Measurements from ENCODE around the gene MAD2L2.

The MAD2L2 gene

DNA sequence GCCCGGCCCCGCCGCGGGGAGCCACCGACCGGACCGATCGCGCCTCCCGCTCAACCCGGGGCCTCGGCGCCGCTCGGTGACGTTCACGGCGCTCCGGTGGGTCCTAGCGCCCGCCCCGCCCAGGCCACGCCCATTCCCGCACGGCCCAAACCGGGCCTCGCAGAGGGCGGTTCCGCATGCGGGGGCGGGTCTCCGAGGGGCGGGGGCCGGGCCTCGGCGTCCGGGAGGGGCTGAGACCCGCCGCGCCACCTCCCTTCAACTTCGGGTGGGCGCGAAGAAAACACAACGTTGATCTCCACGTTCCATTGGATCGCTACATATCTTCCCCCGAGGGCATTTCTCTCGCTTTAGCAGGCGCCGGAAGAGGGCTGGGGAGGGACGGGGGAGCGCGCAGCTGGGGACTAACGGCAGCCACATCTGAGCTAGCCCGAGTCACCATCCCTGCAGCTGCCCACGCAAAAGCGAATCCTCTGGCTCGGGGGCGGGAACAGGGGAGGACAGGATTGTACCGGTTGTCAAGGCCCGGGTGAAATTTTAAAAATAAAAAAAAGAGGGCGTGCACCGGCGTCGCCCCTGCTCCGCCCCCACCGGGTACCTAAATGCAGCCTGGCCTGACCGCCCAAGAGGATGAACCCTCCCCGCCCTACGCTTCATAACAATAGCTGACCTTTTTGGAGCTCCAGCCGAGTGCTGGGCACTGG lies at the start of gene MAD2L2:
Gene MAD2L2, minus strand, starts transcription at position 78 of the 701 bp plus-strand sequence. CDS start 547 bp downstream, outside the sequence.
- DNase-seq (ENCODE audit: low spot score) = peak; percentile 90

DNA sequence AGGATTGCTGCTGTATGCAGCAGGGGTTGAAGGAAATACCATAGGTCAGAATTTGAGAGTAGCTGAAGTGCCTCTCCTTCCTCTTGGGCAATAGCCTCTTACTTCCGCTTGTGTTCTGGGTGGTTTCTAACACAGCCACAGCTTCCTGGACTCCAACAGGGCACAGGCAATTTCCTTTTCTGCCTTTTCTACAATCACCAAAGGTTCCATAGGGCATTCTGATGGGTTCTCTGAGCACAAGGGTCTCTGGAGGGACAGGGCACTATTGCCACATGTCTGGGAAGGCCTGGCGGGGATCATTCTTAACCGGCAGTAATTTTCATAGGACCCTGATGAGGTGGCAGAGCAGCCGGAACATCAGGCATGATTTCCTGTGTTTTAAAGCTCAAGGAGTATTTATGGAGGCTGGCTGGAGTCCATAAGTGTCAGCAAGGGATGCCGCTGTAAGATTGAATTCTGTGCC lies 49.5 kb upstream of the MAD2L2 start:
- DNase-seq (ENCODE audit: low spot score) = peak; percentile 64

- DNase-seq (ENCODE audit: low spot score) = no peak
Observed at GRCh38 chr1:11729498-11730428, 48.8 kb upstream of the MAD2L2 start.

- DNase-seq (ENCODE audit: low spot score) = no peak
Observed at GRCh38 chr1:11729155-11729497, 48.2 kb upstream of the MAD2L2 start.

DNA sequence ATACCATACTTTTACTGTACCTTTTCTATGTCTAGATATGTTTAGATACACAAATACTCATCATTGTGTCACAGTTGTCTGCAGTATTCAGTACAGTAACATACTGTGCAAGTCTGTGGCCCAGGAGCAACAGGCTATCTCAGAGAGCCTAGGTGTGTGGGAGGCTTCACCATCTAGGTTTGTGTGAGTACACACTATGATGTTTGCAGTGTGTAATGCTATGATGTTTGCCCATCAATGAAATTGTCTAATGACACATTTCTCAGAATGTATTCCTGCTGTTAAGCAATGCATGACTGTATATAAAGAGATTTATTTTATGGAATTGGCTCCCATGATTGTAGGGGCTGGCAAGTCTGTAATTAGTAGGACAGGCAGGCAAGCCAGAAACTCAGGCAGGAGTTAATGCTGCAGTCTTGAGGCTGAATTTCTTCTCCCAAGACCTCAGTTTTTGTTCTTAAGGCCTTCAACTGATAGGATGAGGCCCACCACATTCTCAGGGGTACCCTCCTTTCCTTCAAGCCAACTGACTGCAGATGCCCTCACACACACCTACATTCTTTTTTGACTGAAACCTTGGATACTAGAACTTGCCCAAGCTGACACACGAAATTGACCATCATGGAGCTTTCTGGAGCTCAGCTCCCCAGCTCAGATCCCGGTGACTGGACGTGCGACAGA lies 47.3 kb upstream of the MAD2L2 start:
- no peak for DNase-seq (ENCODE audit: low spot score)

GRCh38 chr1:11727119-11727518 lies 46.2 kb upstream of the MAD2L2 start:
- DNase-seq (ENCODE audit: low spot score) = no peak

DNA sequence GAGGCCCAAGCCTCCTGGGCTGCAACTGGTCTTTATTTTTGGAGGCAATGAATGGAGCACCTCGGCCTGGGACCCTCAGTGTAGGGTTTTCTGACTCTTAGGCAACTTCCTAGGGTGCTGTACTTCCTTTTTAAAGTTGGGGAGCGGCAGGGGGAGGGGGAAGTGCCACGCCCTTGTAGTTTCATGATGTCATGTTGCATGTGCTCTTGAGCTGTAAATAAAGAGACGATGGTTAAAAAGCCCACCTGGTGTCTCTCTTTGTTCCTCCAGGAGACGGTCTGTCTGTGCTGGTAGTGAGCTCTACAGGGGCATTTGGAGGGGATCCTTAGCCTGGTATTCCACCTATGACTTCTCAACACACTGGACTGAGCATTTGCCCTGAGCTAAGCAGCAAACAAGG lies 44.7 kb upstream of the MAD2L2 start:
- no peak for DNase-seq (ENCODE audit: low spot score)

- no peak for DNase-seq (ENCODE audit: low spot score)
Observed at GRCh38 chr1:11722538-11722937, 41.6 kb upstream of the MAD2L2 start.

DNA sequence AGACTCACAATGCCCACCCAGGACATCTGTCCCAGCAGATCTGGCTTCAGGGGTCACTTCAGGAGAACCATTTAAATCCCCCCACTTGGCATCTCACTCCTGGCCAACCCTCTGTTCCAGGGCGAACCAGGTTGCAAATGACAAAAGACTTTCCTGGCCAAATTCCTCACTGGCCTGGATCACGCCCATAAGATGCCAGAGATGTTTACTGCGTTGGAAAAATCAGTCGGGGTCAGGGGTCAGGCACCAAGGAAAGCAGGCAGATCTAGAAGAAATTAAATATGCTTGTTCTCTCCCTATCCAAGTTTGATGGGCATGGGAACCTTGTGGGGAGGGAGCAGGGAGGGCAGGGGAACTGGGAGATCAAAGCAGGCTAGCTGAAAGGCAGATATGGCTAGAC lies 40.4 kb upstream of the MAD2L2 start:
- no peak for DNase-seq (ENCODE audit: low spot score)

GRCh38 chr1:11720525-11720924 lies 39.6 kb upstream of the MAD2L2 start:
- peak; percentile 69 for DNase-seq (ENCODE audit: low spot score)

- no peak for DNase-seq (ENCODE audit: low spot score)
Observed at GRCh38 chr1:11720033-11720376, 39.1 kb upstream of the MAD2L2 start.

GRCh38 chr1:11719313-11720032 lies 38.5 kb upstream of the MAD2L2 start:
- DNase-seq (ENCODE audit: low spot score) = peak; percentile 92

- no peak for DNase-seq (ENCODE audit: low spot score)
Observed at GRCh38 chr1:11714831-11715575, 34.1 kb upstream of the MAD2L2 start.

DNA sequence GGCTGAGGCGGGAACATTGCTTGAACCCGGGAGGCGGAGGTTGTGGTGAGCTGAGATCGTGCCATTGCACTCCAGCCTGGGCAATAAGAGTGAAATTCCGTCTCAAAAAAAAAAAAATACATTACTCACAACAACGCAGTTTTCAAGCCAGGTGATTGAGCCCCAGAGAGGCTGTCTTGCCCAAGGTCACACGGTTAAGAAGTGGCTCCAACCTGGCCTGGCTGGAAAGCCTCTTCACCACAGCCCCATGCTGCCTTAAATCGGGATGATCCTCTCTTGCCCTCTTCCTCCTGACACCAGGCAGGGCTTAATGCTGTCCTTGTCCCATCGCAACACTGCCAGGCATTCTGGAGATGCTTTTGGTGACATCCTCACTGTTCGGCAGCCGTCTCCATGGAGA lies 32.1 kb upstream of the MAD2L2 start:
- no peak for DNase-seq (ENCODE audit: low spot score)

GRCh38 chr1:11712285-11712684 lies 31.3 kb upstream of the MAD2L2 start:
- no peak for DNase-seq (ENCODE audit: low spot score)

GRCh38 chr1:11711490-11711889 lies 30.5 kb upstream of the MAD2L2 start:
- DNase-seq (ENCODE audit: low spot score) = no peak

GRCh38 chr1:11708554-11709350 lies 27.8 kb upstream of the MAD2L2 start:
- no peak for DNase-seq (ENCODE audit: low spot score)

DNA sequence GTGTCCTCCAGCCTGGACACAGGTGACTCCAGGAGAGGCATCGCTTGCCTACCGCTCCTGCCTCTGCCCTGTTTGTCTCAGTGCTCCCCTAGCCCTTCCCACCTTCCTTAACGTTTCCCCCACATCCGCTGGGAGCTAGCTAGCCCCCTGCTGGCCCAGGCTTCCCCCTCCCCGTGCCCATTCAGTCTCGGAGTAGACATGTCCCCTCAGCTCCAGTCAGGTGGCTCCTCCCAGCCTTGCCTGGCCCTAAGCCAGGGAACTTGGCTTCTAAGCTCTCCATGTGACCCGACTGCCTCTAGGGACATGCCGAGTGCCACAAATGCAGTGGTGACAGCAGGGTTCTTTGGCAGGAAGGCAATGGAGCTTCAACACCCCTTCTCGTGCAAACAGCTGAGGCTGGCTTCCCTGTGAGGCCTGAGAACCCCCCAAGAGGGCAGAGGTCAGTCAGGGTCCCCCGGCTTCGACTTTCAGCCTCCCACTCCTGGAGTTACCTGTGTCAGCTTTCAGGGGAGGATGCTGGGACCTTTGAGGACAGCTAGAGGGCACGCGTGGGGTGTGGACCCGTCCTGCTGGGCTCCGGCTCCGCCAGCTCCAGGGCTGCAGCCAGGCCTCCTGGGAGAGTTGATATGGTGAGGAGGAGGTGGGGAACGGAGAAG lies 26.8 kb upstream of the MAD2L2 start:
- peak; percentile 28 for DNase-seq (ENCODE audit: low spot score)

DNA sequence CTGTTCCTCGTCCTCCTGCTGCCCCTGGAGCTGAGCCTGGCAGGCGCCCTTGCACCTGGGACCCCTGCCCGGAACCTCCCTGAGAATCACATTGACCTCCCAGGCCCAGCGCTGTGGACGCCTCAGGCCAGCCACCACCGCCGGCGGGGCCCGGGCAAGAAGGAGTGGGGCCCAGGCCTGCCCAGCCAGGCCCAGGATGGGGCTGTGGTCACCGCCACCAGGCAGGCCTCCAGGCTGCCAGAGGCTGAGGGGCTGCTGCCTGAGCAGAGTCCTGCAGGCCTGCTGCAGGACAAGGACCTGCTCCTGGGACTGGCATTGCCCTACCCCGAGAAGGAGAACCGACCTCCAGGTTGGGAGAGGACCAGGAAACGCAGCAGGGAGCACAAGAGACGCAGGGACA lies 25.3 kb upstream of the MAD2L2 start:
- DNase-seq (ENCODE audit: low spot score) = no peak

GRCh38 chr1:11705596-11705995 lies 24.6 kb upstream of the MAD2L2 start:
- DNase-seq (ENCODE audit: low spot score) = no peak
